VCaP (cell line): ENCODE results near the gene MLC1.

Experiments
- H3K27ac ChIP-seq: fragments of 450-650 bp; 2 replicates; pipeline ENCODE4 v1.5.1; 2017
- CTCF ChIP-seq: fragments of 450-650 bp; conservative IDR thresholded peaks from 2 replicates; pipeline ENCODE4 v1.5.1; 2017; ENCODE audit warnings: mild to moderate bottlenecking, moderate library complexity

The MLC1 gene

GRCh38 chr22:50027639-50028537 is 57.3 kb downstream of the MLC1 start:
- H3K27ac ChIP-seq: peak overlapping the region; percentile 54

GRCh38 chr22:50025993-50026392 is 59.2 kb downstream of the MLC1 start:
- no peak overlapping the region for H3K27ac ChIP-seq
- no peak for TF ChIP-seq CTCF

More at GRCh38 chr22:50027639-50028537, 57.3 kb downstream of the MLC1 start:
- no peak for TF ChIP-seq CTCF

- TF ChIP-seq CTCF: no peak
Measured at GRCh38 chr22:50022171-50022819, 62.9 kb downstream of the MLC1 start.

GRCh38 chr22:50020606-50021005 is 64.6 kb downstream of the MLC1 start:
- no peak for TF ChIP-seq CTCF
- H3K27ac ChIP-seq: no peak overlapping the region

More at GRCh38 chr22:50022171-50022819, 62.9 kb downstream of the MLC1 start:
- H3K27ac ChIP-seq: no peak overlapping the region

- H3K27ac ChIP-seq: no peak overlapping the region
- no peak for TF ChIP-seq CTCF
Measured at GRCh38 chr22:50019316-50019715, 65.9 kb downstream of the MLC1 start.

- no peak for TF ChIP-seq CTCF
- no peak overlapping the region for H3K27ac ChIP-seq
Measured at GRCh38 chr22:50018608-50019285, 66.5 kb downstream of the MLC1 start.

GRCh38 chr22:50017701-50018224 is 67.5 kb downstream of the MLC1 start:
- no peak for TF ChIP-seq CTCF
- H3K27ac ChIP-seq: no peak overlapping the region
